Measurements from ENCODE around the gene NATD1.

NATD1 gene

DNA sequence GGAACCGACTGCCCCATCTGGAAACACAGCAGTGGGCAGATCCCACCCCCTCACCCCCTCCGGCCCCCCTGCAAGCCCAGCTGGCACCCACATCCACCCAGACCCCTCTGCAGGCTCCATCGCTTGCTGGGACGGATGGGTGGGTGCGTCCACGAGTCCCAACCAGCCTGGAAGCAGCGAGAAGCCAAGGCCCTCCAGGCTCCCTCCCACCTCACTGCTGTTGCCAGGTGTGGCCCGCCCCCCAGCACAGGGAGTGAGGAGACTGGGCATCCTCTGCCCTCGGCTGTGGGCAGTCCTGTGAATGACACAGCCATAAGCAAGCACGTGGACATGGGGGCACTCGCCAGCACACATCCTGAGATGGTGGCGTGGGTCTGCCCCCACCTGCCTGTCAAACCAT, 50.7 kb downstream of the NATD1 start:
- Histone ChIP-seq H3K79me2 (peaks cover 75% of the 10 kb centered on the region), H3K9ac (no peak overlapping the region), H3K36me3 (ENCODE audit: control insufficient read depth, insufficient read depth, low read length) (no peaks in the 10 kb centered on the region), H3K4me2 (ENCODE audit: low read length) (no peak overlapping the region), H2AFZ (no peak overlapping the region), H3K4me1 (peaks cover 9% of the 10 kb centered on the region), H3K27me3 (ENCODE audit: control insufficient read depth, insufficient read depth, low read length) (no peaks in the 10 kb centered on the region), H3K4me3 (ENCODE audit: low read depth, low read length) (no peak overlapping the region), H3K9me3 (ENCODE audit: control insufficient read depth, low read length) (no peaks in the 10 kb centered on the region), H3K27ac (no peak overlapping the region)
- TF ChIP-seq, protein P1, sequence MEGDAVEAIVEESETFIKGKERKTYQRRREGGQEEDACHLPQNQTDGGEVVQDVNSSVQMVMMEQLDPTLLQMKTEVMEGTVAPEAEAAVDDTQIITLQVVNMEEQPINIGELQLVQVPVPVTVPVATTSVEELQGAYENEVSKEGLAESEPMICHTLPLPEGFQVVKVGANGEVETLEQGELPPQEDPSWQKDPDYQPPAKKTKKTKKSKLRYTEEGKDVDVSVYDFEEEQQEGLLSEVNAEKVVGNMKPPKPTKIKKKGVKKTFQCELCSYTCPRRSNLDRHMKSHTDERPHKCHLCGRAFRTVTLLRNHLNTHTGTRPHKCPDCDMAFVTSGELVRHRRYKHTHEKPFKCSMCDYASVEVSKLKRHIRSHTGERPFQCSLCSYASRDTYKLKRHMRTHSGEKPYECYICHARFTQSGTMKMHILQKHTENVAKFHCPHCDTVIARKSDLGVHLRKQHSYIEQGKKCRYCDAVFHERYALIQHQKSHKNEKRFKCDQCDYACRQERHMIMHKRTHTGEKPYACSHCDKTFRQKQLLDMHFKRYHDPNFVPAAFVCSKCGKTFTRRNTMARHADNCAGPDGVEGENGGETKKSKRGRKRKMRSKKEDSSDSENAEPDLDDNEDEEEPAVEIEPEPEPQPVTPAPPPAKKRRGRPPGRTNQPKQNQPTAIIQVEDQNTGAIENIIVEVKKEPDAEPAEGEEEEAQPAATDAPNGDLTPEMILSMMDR (IDR thresholded peaks at IDR 0.05): no peak

DNA sequence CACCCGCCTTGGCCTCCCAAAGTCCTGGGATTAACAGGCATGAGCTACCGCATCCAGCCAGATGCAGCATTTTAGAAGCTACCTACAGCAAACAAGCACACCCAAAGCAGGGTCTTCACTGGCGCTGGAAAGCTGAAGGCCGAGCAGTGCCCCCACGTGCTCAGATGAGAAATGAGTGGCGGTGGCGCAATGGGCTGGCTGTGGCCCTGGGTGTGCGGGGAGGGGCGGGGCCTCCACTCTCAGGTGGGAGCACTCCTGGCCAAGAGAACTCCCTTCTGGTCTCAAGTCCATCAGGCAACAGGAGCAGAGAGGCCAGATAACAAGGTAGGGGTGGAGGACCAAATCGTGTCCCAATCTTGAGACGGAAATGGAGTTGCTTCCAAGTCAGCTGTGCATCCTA, 51.3 kb downstream of the NATD1 start:
- H3K9ac ChIP-seq: no peak overlapping the region
- H3K27ac ChIP-seq: no peak overlapping the region
- H3K27me3 ChIP-seq (ENCODE audit: control insufficient read depth, insufficient read depth, low read length): no peaks in the 10 kb centered on the region
- TF ChIP-seq, protein P1 (IDR thresholded peaks at IDR 0.05): no peak
- H3K79me2 ChIP-seq: peaks cover 69% of the 10 kb centered on the region
- H3K4me1 ChIP-seq: peaks cover 9% of the 10 kb centered on the region
- no peak overlapping the region for H2AFZ ChIP-seq
- no peak overlapping the region for H3K4me3 ChIP-seq (ENCODE audit: low read depth, low read length)
- no peaks in the 10 kb centered on the region for H3K36me3 ChIP-seq (ENCODE audit: control insufficient read depth, insufficient read depth, low read length)
- no peak overlapping the region for H3K4me2 ChIP-seq (ENCODE audit: low read length)
- H3K9me3 ChIP-seq (ENCODE audit: control insufficient read depth, low read length): no peaks in the 10 kb centered on the region

DNA sequence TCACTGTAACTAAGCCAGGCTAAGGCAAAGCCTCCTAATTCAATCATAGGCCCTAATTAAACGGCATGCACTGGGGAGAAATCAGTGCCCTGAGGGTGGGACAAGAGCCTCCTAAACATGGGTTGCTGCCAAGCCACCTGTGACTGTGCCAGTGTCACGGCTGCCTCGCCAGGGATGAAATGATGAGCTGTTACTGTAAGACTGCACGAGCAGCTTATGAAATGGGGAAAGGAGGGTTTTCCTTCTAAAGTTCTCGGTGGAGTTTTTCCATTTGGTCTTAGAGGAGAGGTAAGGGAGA, 52.0 kb downstream of the NATD1 start:
- Histone ChIP-seq H3K27me3 (ENCODE audit: control insufficient read depth, insufficient read depth, low read length) (no peaks in the 10 kb centered on the region), H2AFZ (no peak overlapping the region), H3K4me2 (ENCODE audit: low read length) (no peak overlapping the region), H3K79me2 (peaks cover 62% of the 10 kb centered on the region), H3K9me3 (ENCODE audit: control insufficient read depth, low read length) (no peaks in the 10 kb centered on the region), H3K27ac (no peak overlapping the region), H3K4me3 (ENCODE audit: low read depth, low read length) (no peak overlapping the region), H3K4me1 (peaks cover 9% of the 10 kb centered on the region), H3K36me3 (ENCODE audit: control insufficient read depth, insufficient read depth, low read length) (no peaks in the 10 kb centered on the region), H3K9ac (no peak overlapping the region)
- TF ChIP-seq, protein P1 (IDR thresholded peaks at IDR 0.05): no peak

DNA sequence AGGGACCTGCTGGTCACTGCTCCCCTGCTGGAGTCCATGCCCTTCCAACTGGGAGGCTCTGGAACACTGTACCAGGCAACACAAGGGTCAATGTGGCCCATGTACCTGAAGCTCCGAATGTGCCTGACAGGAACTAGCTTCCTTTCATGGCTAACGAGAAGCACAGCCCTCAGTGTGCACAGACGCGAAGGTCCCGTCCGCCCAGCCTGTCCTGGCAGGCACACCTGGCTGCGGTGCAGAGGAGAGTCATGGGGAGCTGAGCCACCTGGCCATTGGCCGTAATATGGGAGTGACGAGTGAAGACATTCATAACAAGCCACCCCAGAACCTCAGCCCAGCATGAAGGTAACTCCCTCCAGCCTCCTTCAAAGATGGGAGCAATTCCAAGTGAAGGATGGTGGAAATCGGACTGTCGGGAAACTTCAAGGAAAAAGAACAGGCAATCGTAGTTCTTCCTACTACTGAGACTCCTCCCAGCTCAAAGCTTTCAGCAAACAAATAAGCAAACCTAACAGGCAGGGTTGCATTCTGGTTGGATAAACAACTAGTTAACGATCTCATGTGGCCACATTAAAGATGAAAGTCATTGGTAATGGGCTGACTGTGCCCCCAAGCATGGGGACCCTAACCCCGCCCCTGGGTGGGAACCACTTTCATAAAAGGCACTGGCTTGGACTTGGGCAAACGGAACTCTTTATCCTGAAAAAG, 52.5 kb downstream of the NATD1 start:
- Histone ChIP-seq H3K79me2 (peaks cover 59% of the 10 kb centered on the region), H3K9me3 (ENCODE audit: control insufficient read depth, low read length) (no peaks in the 10 kb centered on the region), H3K4me3 (ENCODE audit: low read depth, low read length) (no peak overlapping the region), H3K27ac (no peak overlapping the region), H3K36me3 (ENCODE audit: control insufficient read depth, insufficient read depth, low read length) (no peaks in the 10 kb centered on the region), H2AFZ (no peak overlapping the region), H3K27me3 (ENCODE audit: control insufficient read depth, insufficient read depth, low read length) (no peaks in the 10 kb centered on the region), H3K9ac (no peak overlapping the region), H3K4me2 (ENCODE audit: low read length) (no peak overlapping the region), H3K4me1 (peaks cover 9% of the 10 kb centered on the region)
- TF ChIP-seq, protein P1 (IDR thresholded peaks at IDR 0.05): no peak

DNA sequence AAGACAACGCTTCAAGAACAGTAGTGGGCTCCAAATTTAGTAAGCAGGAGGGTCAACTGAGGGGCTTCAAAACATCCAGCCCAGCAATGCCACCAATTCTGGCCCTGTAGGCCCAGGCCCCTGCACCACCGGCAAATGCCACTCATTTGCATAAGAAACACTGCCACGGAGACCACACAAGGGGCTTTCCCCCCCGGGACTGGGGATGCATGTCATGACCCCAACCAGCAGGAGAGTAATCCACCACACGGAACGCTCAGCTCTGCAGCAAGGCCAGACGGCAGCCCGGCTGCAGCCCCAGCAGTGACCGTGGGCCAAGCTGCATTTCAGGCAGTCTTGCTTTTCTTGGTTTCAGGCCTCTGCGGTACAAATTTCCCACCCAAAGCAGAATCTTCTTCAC, 53.4 kb downstream of the NATD1 start:
- TF ChIP-seq, protein P1 (IDR thresholded peaks at IDR 0.05): no peak
- Histone ChIP-seq H3K79me2 (peaks cover 50% of the 10 kb centered on the region), H3K4me1 (peaks cover 9% of the 10 kb centered on the region), H3K36me3 (ENCODE audit: control insufficient read depth, insufficient read depth, low read length) (no peaks in the 10 kb centered on the region), H3K27me3 (ENCODE audit: control insufficient read depth, insufficient read depth, low read length) (no peaks in the 10 kb centered on the region), H3K4me2 (ENCODE audit: low read length) (no peak overlapping the region), H3K27ac (no peak overlapping the region), H3K9me3 (ENCODE audit: control insufficient read depth, low read length) (no peaks in the 10 kb centered on the region), H3K4me3 (ENCODE audit: low read depth, low read length) (no peak overlapping the region), H3K9ac (no peak overlapping the region), H2AFZ (no peak overlapping the region)

All from parathyroid adenoma (tissue), 2 donors.